HepG2 (cell line): ENCODE measurements around the gene MCRIP2. TPM values are rescaled to one million over a fixed set of nuclear protein-coding genes. Genes with fewer than 3 reads are reported as not detected.

ENCODE experiments used
- ARNT ChIP-seq: fragments of 450-650 bp; IDR thresholded peaks from 2 replicates; pipeline ENCODE4 v1.6.1; 2017
- ATRX ChIP-seq: sonication (generic); formaldehyde crosslinking; IDR thresholded peaks from 2 replicates; pipeline ENCODE4 v1.4.0; 2020; ENCODE audit warnings: missing genetic modification reagents, borderline replicate concordance
- BRCA1 ChIP-seq: sonication (generic); formaldehyde crosslinking; IDR thresholded peaks from 2 replicates; pipeline ENCODE4 v1.4.0; 2020; ENCODE audit warnings: missing genetic modification reagents
- CBX5 ChIP-seq: sonication (generic); formaldehyde crosslinking; IDR thresholded peaks from 2 replicates; pipeline ENCODE4 v1.4.0; 2020; ENCODE audit warnings: missing genetic modification reagents, borderline replicate concordance
- CENPX ChIP-seq: sonication (generic); formaldehyde crosslinking; IDR thresholded peaks from 2 replicates; pipeline ENCODE4 v1.9.0; 2021; ENCODE audit warnings: mild to moderate bottlenecking, missing genetic modification reagents, moderate library complexity
- ELF4 ChIP-seq: sonication (generic); formaldehyde crosslinking; IDR thresholded peaks from 2 replicates; pipeline ENCODE4 v1.5.0; 2020; ENCODE audit warnings: missing genetic modification reagents, mild to moderate bottlenecking, moderate library complexity, borderline replicate concordance
- FLYWCH1 ChIP-seq: sonication (generic); formaldehyde crosslinking; IDR thresholded peaks from 2 replicates; pipeline ENCODE4 v1.8.1; 2023; ENCODE audit warnings: mild to moderate bottlenecking, missing genetic modification reagents
- FOXO1 ChIP-seq: sonication (generic); formaldehyde crosslinking; IDR thresholded peaks from 2 replicates; pipeline ENCODE4 v1.4.0; 2020; ENCODE audit warnings: missing genetic modification reagents
- GFI1 ChIP-seq: sonication (generic); formaldehyde crosslinking; IDR thresholded peaks from 2 replicates; pipeline ENCODE4 v1.5.0; 2020; ENCODE audit warnings: missing genetic modification reagents, mild to moderate bottlenecking, borderline replicate concordance
- HNF4A ChIP-seq: sonication (generic); formaldehyde crosslinking; IDR thresholded peaks from 2 replicates; pipeline ENCODE4 v1.4.0; 2020; ENCODE audit warnings: missing genetic modification reagents
- MXI1 ChIP-seq: IDR thresholded peaks from 3 replicates; pipeline ENCODE4 v1.6.1; 2012; ENCODE audit warnings: low read depth, low read length, inconsistent platforms, borderline replicate concordance
- ZNF225 ChIP-seq: sonication (generic); formaldehyde crosslinking; IDR thresholded peaks from 2 replicates; pipeline ENCODE4 v1.4.0; 2020; ENCODE audit warnings: mild to moderate bottlenecking, missing genetic modification reagents
- ZNF335 ChIP-seq: sonication (generic); formaldehyde crosslinking; IDR thresholded peaks from 2 replicates; pipeline ENCODE4 v1.4.0; 2020; ENCODE audit warnings: missing genetic modification reagents
- ZNF354B ChIP-seq: sonication (generic); formaldehyde crosslinking; IDR thresholded peaks from 2 replicates; pipeline ENCODE4 v1.8.0; 2022; ENCODE audit warnings: mild to moderate bottlenecking, missing genetic modification reagents
- polyA plus RNA-seq, 8 experiments: library from polyadenylated mRNA; depleted of rRNA in 3 of 8; stranded (reverse) in 7 of 8; unstranded in 1 of 8; fragments of >200 nt; fragmentation: Illumina TruSeq in 4 of 8; extraction: Trizol in 4 of 8; gene quantifications; 2 replicates each; pipeline versions ENCODE4 v1.2.1 to v1.2.3, GENCODE V29; 2011 to 2016; ENCODE audit warnings: low read depth in 4 of 8, missing spikeins in 1 of 8, mixed read lengths in 1 of 8; ENCODE audit not compliant: insufficient read depth in 1 of 8
- total RNA-seq, 5 experiments: library from RNA; depleted of rRNA; stranded (reverse); fragments of >200 nt; fragmentation: Illumina TruSeq; extraction: Trizol; gene quantifications; 2 replicates each; pipeline ENCODE4 v1.2.3, GENCODE V29; 2016; ENCODE audit warnings: low read depth in 1 of 5
- TF ChIP-seq, protein P1 (sequence below): sonication (generic); formaldehyde crosslinking; IDR thresholded peaks from 2 replicates; pipeline ENCODE4 v1.5.1; 2020; ENCODE audit warnings: missing genetic modification reagents, mild to moderate bottlenecking, borderline replicate concordance
- TF ChIP-seq, protein P2 (sequence below): IDR thresholded peaks from 2 replicates; pipeline ENCODE4 v1.6.1; 2016
- TF ChIP-seq, protein P3 (sequence below): IDR thresholded peaks from 2 replicates; pipeline ENCODE4 v1.6.1; 2016; ENCODE audit warnings: mild to moderate bottlenecking
- TF ChIP-seq, protein P4 (sequence below): IDR thresholded peaks from 2 replicates; pipeline ENCODE4 v1.6.1; 2012; ENCODE audit warnings: inconsistent platforms
- TF ChIP-seq, protein P5 (sequence below): sonication (generic); formaldehyde crosslinking; IDR thresholded peaks from 2 replicates; pipeline ENCODE4 v1.5.1; 2020; ENCODE audit warnings: mild to moderate bottlenecking, missing genetic modification reagents, moderate library complexity

Gene MCRIP2
- total and polyA plus RNA-seq, 2 of the 13 experiments (the other 11 are each of a cell fraction or from before 2014, with no cell fraction given) = 39.6 to 76.7 TPM

DNA sequence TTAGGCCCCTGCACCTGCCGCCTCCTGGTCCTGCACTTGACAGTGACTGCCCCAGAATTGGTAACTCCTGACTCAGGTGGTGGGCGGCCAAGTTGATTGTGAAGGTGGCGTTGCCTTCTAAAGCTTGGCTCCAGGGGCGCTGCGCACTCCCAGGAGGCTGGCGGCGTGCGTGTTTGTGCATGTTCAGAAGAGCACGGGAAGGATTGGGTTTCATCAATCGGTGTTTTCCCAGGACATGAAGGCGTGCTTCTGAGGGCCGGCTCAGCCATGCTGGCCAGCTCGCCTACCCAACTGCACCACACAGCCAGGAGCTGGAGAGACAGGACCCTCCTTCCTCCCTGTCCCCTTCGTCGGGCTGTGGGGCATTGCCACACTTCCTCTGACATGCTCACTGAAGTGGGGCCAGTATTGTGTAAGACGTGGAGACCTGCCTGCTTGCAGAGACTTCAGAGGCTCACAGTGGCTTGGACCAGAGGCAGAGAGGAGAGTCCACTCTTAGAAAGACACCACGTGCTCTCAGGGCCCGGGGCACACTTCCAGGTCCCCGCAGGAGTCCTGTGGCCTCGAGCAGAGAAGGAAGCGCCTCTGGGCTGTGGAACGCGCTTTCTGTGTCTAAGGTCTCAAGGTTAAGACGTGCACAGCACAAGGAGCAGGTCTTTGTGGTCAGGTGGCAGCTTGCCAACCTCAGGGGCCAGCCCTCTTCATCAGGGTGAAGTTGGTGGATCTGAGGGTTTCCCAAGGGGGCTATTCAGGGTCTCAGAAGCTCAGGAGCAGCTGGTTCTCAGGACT, 48.9 kb upstream of the MCRIP2 start (continued):
- TF ChIP-seq, protein P1, sequence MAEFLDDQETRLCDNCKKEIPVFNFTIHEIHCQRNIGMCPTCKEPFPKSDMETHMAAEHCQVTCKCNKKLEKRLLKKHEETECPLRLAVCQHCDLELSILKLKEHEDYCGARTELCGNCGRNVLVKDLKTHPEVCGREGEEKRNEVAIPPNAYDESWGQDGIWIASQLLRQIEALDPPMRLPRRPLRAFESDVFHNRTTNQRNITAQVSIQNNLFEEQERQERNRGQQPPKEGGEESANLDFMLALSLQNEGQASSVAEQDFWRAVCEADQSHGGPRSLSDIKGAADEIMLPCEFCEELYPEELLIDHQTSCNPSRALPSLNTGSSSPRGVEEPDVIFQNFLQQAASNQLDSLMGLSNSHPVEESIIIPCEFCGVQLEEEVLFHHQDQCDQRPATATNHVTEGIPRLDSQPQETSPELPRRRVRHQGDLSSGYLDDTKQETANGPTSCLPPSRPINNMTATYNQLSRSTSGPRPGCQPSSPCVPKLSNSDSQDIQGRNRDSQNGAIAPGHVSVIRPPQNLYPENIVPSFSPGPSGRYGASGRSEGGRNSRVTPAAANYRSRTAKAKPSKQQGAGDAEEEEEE (CRISPR knock-in tag) = no peak
- TF ChIP-seq, protein P2, sequence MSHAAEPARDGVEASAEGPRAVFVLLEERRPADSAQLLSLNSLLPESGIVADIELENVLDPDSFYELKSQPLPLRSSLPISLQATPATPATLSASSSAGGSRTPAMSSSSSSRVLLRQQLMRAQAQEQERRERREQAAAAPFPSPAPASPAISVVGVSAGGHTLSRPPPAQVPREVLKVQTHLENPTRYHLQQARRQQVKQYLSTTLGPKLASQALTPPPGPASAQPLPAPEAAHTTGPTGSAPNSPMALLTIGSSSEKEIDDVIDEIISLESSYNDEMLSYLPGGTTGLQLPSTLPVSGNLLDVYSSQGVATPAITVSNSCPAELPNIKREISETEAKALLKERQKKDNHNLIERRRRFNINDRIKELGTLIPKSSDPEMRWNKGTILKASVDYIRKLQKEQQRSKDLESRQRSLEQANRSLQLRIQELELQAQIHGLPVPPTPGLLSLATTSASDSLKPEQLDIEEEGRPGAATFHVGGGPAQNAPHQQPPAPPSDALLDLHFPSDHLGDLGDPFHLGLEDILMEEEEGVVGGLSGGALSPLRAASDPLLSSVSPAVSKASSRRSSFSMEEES (CRISPR knock-in tag) = peak; percentile 47; the same call in 1 of the 2 replicates
- TF ChIP-seq ZNF354B (CRISPR knock-in tag) = no peak
- TF ChIP-seq, protein P3, sequence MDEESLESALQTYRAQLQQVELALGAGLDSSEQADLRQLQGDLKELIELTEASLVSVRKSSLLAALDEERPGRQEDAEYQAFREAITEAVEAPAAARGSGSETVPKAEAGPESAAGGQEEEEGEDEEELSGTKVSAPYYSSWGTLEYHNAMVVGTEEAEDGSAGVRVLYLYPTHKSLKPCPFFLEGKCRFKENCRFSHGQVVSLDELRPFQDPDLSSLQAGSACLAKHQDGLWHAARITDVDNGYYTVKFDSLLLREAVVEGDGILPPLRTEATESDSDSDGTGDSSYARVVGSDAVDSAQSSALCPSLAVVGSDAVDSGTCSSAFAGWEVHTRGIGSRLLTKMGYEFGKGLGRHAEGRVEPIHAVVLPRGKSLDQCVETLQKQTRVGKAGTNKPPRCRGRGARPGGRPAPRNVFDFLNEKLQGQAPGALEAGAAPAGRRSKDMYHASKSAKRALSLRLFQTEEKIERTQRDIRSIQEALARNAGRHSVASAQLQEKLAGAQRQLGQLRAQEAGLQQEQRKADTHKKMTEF (CRISPR knock-in tag) = peak; percentile 63; the same call in 1 of the 2 replicates
- 0 out of 2 replicates have a peak, but pooled peaks have one; percentile 38 for TF ChIP-seq ZNF335 (CRISPR knock-in tag)
- no peak for TF ChIP-seq GFI1
- no peak for TF ChIP-seq ATRX (CRISPR knock-in tag)
- TF ChIP-seq MXI1 = 0 out of 3 replicates have a peak, but pooled peaks have one; percentile 26
- TF ChIP-seq CBX5 (CRISPR knock-in tag) = peak; percentile 25; the same call in 1 of the 2 replicates
- no peak for TF ChIP-seq BRCA1
- TF ChIP-seq, protein P4, sequence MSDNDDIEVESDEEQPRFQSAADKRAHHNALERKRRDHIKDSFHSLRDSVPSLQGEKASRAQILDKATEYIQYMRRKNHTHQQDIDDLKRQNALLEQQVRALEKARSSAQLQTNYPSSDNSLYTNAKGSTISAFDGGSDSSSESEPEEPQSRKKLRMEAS = peak; percentile 93
- TF ChIP-seq CENPX (CRISPR knock-in tag) = no peak
- TF ChIP-seq FLYWCH1 (CRISPR knock-in tag) = no peak
- no peak for TF ChIP-seq ARNT
- peak; percentile 6; the same call in 1 of the 2 replicates for TF ChIP-seq HNF4A (CRISPR knock-in tag)
- TF ChIP-seq ELF4 (CRISPR knock-in tag) = no peak
- TF ChIP-seq, protein P5, sequence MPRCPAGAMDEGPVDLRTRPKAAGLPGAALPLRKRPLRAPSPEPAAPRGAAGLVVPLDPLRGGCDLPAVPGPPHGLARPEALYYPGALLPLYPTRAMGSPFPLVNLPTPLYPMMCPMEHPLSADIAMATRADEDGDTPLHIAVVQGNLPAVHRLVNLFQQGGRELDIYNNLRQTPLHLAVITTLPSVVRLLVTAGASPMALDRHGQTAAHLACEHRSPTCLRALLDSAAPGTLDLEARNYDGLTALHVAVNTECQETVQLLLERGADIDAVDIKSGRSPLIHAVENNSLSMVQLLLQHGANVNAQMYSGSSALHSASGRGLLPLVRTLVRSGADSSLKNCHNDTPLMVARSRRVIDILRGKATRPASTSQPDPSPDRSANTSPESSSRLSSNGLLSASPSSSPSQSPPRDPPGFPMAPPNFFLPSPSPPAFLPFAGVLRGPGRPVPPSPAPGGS (CRISPR knock-in tag) = 0 out of 2 replicates have a peak, but pooled peaks have one; percentile 53
- peak; percentile 68; the same call in 1 of the 2 replicates for TF ChIP-seq ZNF225 (CRISPR knock-in tag)
- TF ChIP-seq FOXO1 = 0 out of 2 replicates have a peak, but pooled peaks have one; percentile 15
